IMR-90 (cell line): ENCODE results near the gene S100A2. TPM values are rescaled to one million over a fixed set of nuclear protein-coding genes. Genes with fewer than 3 reads are reported as not detected.

ENCODE experiments used
- ATAC-seq: fragments of 200-7000 bp; cut with Tn5 transposase; 2 replicates; pipeline ENCODE4 v1.9.1; 2020; ENCODE audit warnings: low read depth, mild to moderate bottlenecking, moderate library complexity
- BruUV-seq: library from RNA; stranded (reverse); fragments of 400-500 nt; replicated peaks from 2 replicates; lab custom pipeline; 2021; lab: Mats Ljungman, UMichigan
- CTCF ChIA-PET: fragments of 300-600 bp; formaldehyde crosslinking; extraction: SDS; loops from one replicate; lab custom pipeline; 2021; ENCODE audit warnings: antibody characterized with exemption; lab: Yijun Ruan, JAX
- POLR2A ChIA-PET: fragments of 300-600 bp; sonication (Branson Sonifier 250); formaldehyde crosslinking; loops from one replicate; lab custom pipeline; 2022; ENCODE audit warnings: antibody characterized with exemption; ENCODE audit not compliant: unreplicated experiment; lab: Charles Lee
- DNase-seq: peaks from one replicate; pipeline ENCODE4 v3.0.0; 2013
- H2AFZ ChIP-seq: replicated peaks from 2 replicates; pipeline ENCODE3; 2013; ENCODE audit warnings: low read length, mild to moderate bottlenecking; ENCODE audit not compliant: poor library complexity
- H2AK5ac ChIP-seq: 2 replicates; pipeline ENCODE4 v1.6.1; 2013; ENCODE audit warnings: low read depth, low read length, inconsistent platforms
- H2AK9ac ChIP-seq: replicated peaks from 2 replicates; pipeline ENCODE3; 2013; ENCODE audit warnings: mild to moderate bottlenecking, low read depth, low read length, moderate library complexity; ENCODE audit not compliant: poor library complexity
- H2BK120ac ChIP-seq: 2 replicates; pipeline ENCODE4 v1.6.1; 2013; ENCODE audit warnings: low read depth, low read length, inconsistent platforms
- H2BK15ac ChIP-seq: 3 replicates; pipeline ENCODE4 v1.6.1; 2013; ENCODE audit warnings: low read depth, low read length, inconsistent platforms
- H2BK20ac ChIP-seq: 2 replicates; pipeline ENCODE4 v1.6.1; 2013; ENCODE audit warnings: low read depth, mild to moderate bottlenecking, inconsistent platforms, low read length, moderate library complexity
- H2BK5ac ChIP-seq: 2 replicates; pipeline ENCODE4 v1.6.1; 2013; ENCODE audit warnings: mild to moderate bottlenecking, low read depth, low read length, inconsistent platforms; ENCODE audit not compliant: poor library complexity, severe bottlenecking
- H3K14ac ChIP-seq: replicated peaks from 2 replicates; pipeline ENCODE4 v1.6.1; 2013; ENCODE audit warnings: low read depth, low read length, inconsistent platforms
- H3K18ac ChIP-seq: 2 replicates; pipeline ENCODE4 v1.6.1; 2013; ENCODE audit warnings: low read depth, low read length, control low read depth
- H3K23ac ChIP-seq: 2 replicates; pipeline ENCODE4 v1.6.1; 2013; ENCODE audit warnings: low read depth, low read length, inconsistent platforms
- H3K27ac ChIP-seq: 2 replicates; pipeline ENCODE4 v1.5.1; 2013; ENCODE audit warnings: mild to moderate bottlenecking, control low read depth, low read length; ENCODE audit not compliant: insufficient read depth
- H3K27me3 ChIP-seq: 2 replicates; pipeline ENCODE4 v1.6.1; 2013; ENCODE audit warnings: low read length; ENCODE audit not compliant: control insufficient read depth, insufficient read depth
- H3K36me3 ChIP-seq: 2 replicates; pipeline ENCODE4 v1.6.1; 2013; ENCODE audit warnings: low read length, mixed read lengths; ENCODE audit not compliant: control insufficient read depth, insufficient read depth
- H3K4ac ChIP-seq: 2 replicates; pipeline ENCODE4 v1.6.1; 2013; ENCODE audit warnings: low read depth, low read length, inconsistent platforms
- H3K4me1 ChIP-seq: 2 replicates; pipeline ENCODE4 v1.6.1; 2013; ENCODE audit warnings: low read length, mixed read lengths; ENCODE audit not compliant: control insufficient read depth, insufficient read depth
- H3K4me2 ChIP-seq: 2 replicates; pipeline ENCODE4 v1.6.1; 2013; ENCODE audit warnings: low read depth, mild to moderate bottlenecking, control low read depth, low read length, moderate library complexity
- H3K4me3 ChIP-seq: 2 replicates; pipeline ENCODE4 v1.5.1; 2013; ENCODE audit warnings: low read depth, mild to moderate bottlenecking, control low read depth, low read length, moderate library complexity; ENCODE audit not compliant: insufficient read depth
- H3K56ac ChIP-seq: 2 replicates; pipeline ENCODE4 v1.6.1; 2013; ENCODE audit warnings: low read length, inconsistent platforms; ENCODE audit not compliant: insufficient read depth; ENCODE audit errors: extremely low read depth
- H3K79me1 ChIP-seq, 2 experiments: 2 replicates each; pipeline ENCODE4 v1.6.1; 2013; ENCODE audit warnings: low read length in 2 of 2, inconsistent platforms in 1 of 2, low read depth in 1 of 2
- H3K9ac ChIP-seq: 2 replicates; pipeline ENCODE4 v1.6.1; 2013; ENCODE audit warnings: low read depth, low read length, control low read depth
- H3K9me1 ChIP-seq: 2 replicates; pipeline ENCODE4 v1.6.1; 2013; ENCODE audit warnings: low read length, inconsistent platforms; ENCODE audit not compliant: insufficient read depth
- H3K9me3 ChIP-seq: 2 replicates; pipeline ENCODE4 v1.6.1; 2013; ENCODE audit warnings: low read length; ENCODE audit not compliant: control insufficient read depth, insufficient read depth
- H4K20me1 ChIP-seq: 2 replicates; pipeline ENCODE4 v1.6.1; 2013; ENCODE audit warnings: low read length, inconsistent platforms; ENCODE audit not compliant: insufficient read depth
- H4K5ac ChIP-seq: 2 replicates; pipeline ENCODE4 v1.6.1; 2013; ENCODE audit warnings: mild to moderate bottlenecking, low read depth, low read length, control low read depth
- H4K8ac ChIP-seq, 2 experiments: 2 replicates each; pipeline ENCODE4 v1.6.1; 2013; ENCODE audit warnings: low read depth in 2 of 2, low read length in 2 of 2, control low read depth in 1 of 2, inconsistent platforms in 1 of 2
- H4K91ac ChIP-seq: 2 replicates; pipeline ENCODE4 v1.6.1; 2013; ENCODE audit warnings: low read depth, low read length, inconsistent platforms; ENCODE audit not compliant: insufficient read depth
- BHLHE40 ChIP-seq: fragments of 150-350 bp; IDR thresholded peaks from 2 replicates; pipeline ENCODE4 v1.6.1; 2016; ENCODE audit warnings: mild to moderate bottlenecking, low read depth, low read length
- CHD1 ChIP-seq: IDR thresholded peaks from 2 replicates; pipeline ENCODE4 v1.6.1; 2012; ENCODE audit warnings: low read depth, low read length, improper control_type of control experiment
- CTCF ChIP-seq: conservative IDR thresholded peaks from 2 replicates; pipeline ENCODE4 v1.5.1; 2012; ENCODE audit warnings: mild to moderate bottlenecking, low read depth, low read length, improper control_type of control experiment
- FOS ChIP-seq: fragments of 150-350 bp; IDR thresholded peaks from 2 replicates; pipeline ENCODE4 v1.6.1; 2016; ENCODE audit warnings: low read depth, low read length
- MAFK ChIP-seq: IDR thresholded peaks from 2 replicates; pipeline ENCODE4 v1.6.1; 2012; ENCODE audit warnings: low read depth, low read length, improper control_type of control experiment
- MAZ ChIP-seq: IDR thresholded peaks from 2 replicates; pipeline ENCODE4 v1.6.1; 2012; ENCODE audit warnings: low read depth, mild to moderate bottlenecking, low read length, improper control_type of control experiment, moderate library complexity, borderline replicate concordance
- MXI1 ChIP-seq: IDR thresholded peaks from 2 replicates; pipeline ENCODE4 v1.6.1; 2012; ENCODE audit warnings: low read depth, mild to moderate bottlenecking, low read length, moderate library complexity, borderline replicate concordance
- NFE2L2 ChIP-seq: fragments of 150-350 bp; IDR thresholded peaks from 2 replicates; pipeline ENCODE4 v1.6.1; 2016; ENCODE audit warnings: low read depth, mild to moderate bottlenecking, low read length
- POLR2A ChIP-seq: IDR thresholded peaks from 2 replicates; pipeline ENCODE4 v1.6.1; 2012; ENCODE audit warnings: mild to moderate bottlenecking, low read depth, low read length
- RAD21 ChIP-seq: IDR thresholded peaks from 2 replicates; pipeline ENCODE4 v1.6.1; 2012; ENCODE audit warnings: low read length, improper control_type of control experiment
- RCOR1 ChIP-seq: IDR thresholded peaks from 2 replicates; pipeline ENCODE4 v1.6.1; 2012; ENCODE audit warnings: mild to moderate bottlenecking, low read length, improper control_type of control experiment; ENCODE audit not compliant: insufficient replicate concordance
- RFX5 ChIP-seq: IDR thresholded peaks from 2 replicates; pipeline ENCODE4 v1.8.0; 2012; ENCODE audit warnings: low read depth, mild to moderate bottlenecking, low read length, moderate library complexity
- SMC3 ChIP-seq: fragments of 150-350 bp; IDR thresholded peaks from 2 replicates; pipeline ENCODE4 v1.6.1; 2016; ENCODE audit warnings: low read depth, mild to moderate bottlenecking, antibody characterized with exemption, low read length, moderate library complexity
- USF2 ChIP-seq: fragments of 150-350 bp; IDR thresholded peaks from 2 replicates; pipeline ENCODE4 v1.6.1; 2017; ENCODE audit warnings: mild to moderate bottlenecking, antibody characterized with exemption, low read length, low read depth
- WGBS, 2 experiments: methylation state at CpG; one replicate each; pipeline versions ENCODE4 v1.1.5 to v1.1.7; 2013; ENCODE audit warnings: missing lambda C conversion rate in 2 of 2; ENCODE audit not compliant: insufficient read length in 1 of 2; ENCODE audit errors: extremely low coverage in 2 of 2; 5-methylcytosine and 5-hydroxymethylcytosine counted together
- dilution Hi-C: fragments of 300-500 bp; cut with HindIII; formaldehyde crosslinking; loops from one replicate; pipeline ENCODE4 v1.14.3; 2018; ENCODE audit warnings: low sequenced_read_pairs; ENCODE audit not compliant: unreplicated experiment
- in situ Hi-C: fragments of 300-500 bp; cut with MboI; formaldehyde crosslinking; loops from 3 replicates; pipeline ENCODE4 v1.14.3; 2019; ENCODE audit warnings: low sequenced_read_pairs, inconsistent platforms, mixed read lengths
- intact Hi-C: fragments of 100-400 bp; cut with micrococcal nuclease; formaldehyde crosslinking; loops from 2 replicates; pipeline ENCODE4 v1.10.0; 2022
- polyA plus RNA-seq, 3 experiments: library from polyadenylated mRNA; depleted of rRNA; stranded (reverse); fragments of >200 nt; gene quantifications; 2 replicates each; pipeline ENCODE4 v1.2.3, GENCODE V29; 2012; ENCODE audit warnings: low replicate concordance in 1 of 3
- total RNA-seq: library from RNA; depleted of rRNA; stranded (reverse); fragments of >200 nt; gene quantifications from 2 replicates; pipeline ENCODE4 v1.2.3, GENCODE V29; 2012
- TF ChIP-seq, protein P1 (sequence below): fragments of 150-350 bp; IDR thresholded peaks from 2 replicates; pipeline ENCODE4 v1.6.1; 2016; ENCODE audit warnings: low read depth, mild to moderate bottlenecking, low read length, moderate library complexity, borderline replicate concordance

The S100A2 gene
- total and polyA plus RNA-seq, 2 of the 4 experiments (the other 2 are of a cell fraction): 3.6 to 7.9 TPM

DNA sequence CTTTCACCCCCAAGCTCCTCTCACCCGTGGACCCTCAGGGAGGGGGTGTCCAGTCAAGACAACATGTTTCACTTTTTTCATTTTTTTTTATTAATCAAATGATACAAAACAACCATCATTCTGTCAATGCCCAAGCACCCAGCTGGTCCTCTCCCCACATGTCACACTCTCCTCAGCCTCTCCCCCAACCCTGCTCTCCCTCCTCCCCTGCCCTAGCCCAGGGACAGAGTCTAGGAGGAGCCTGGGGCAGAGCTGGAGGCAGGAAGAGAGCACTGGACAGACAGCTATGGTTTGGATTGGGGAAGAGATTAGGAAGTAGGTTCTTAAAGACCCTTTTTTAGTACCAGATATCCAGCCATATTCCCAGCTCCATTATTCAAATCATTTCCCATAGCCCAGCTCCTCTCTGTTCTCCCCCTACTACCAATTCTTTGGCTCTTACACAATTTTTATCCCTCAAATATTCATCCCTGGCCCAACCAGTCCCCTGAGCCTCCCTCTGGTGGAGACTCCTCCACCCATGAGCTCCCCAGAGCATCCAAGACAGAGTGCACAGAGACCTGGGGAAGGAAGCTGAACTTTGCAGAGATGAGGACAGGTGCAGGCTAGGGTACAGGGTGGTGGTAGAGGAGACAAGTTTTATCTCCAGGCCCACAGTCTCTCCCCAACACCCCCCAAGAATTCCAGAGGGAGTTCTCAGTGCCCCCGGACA lies 48.7 kb upstream of the S100A2 start:
- Histone ChIP-seq H3K79me1 (peaks cover 6 to 34% of the 10 kb centered on the region in 2 experiments; a peak in 3 of 4 replicates), H2BK120ac (no peak overlapping the region), H4K20me1 (peaks cover 11% of the 10 kb centered on the region; the same call in 1 of the 2 replicates), H3K9ac (no peak overlapping the region), H2BK15ac (no peak overlapping the region), H3K18ac (no peak overlapping the region), H2AFZ (peak overlapping the region; percentile 5), H2BK20ac (no peak overlapping the region), H2BK5ac (no peak overlapping the region), H4K91ac (no peak overlapping the region), H3K56ac (no peak overlapping the region), H3K4ac (no peak overlapping the region; the same call in 1 of the 2 replicates), H3K9me3 (no peaks in the 10 kb centered on the region), H3K23ac (no peak overlapping the region), H4K5ac (no peak overlapping the region), H3K4me3 (no peak overlapping the region), H2AK9ac (no peak overlapping the region), H3K14ac (no peak overlapping the region), H3K27me3 (no peaks in the 10 kb centered on the region), H3K27ac (no peak overlapping the region), H3K4me1 (peaks cover 28% of the 10 kb centered on the region), H3K9me1 (peaks cover 10% of the 10 kb centered on the region; the same call in 1 of the 2 replicates), H4K8ac (no peak overlapping the region), H3K4me2 (no peak overlapping the region), H2AK5ac (no peak overlapping the region), H3K36me3 (peaks cover 10% of the 10 kb centered on the region; the same call in 1 of the 2 replicates)
- intact Hi-C loops: no loop called here
- ATAC-seq: no peak
- in situ Hi-C loops: no loop called here
- POLR2A ChIA-PET: interaction anchor here (1.2 kb wide), 1 partner anchor 13 kb away, joined by 6 read pairs; the partner anchor contains the start of gene S100A13
- CTCF ChIA-PET: interaction anchor here (1.0 to 3.3 kb wide), 4 partner anchors 13 to 46 kb away, joined by 3 to 18 read pairs (median 6); partner anchors contain the start of genes S100A1 and S100A13
- no peak for DNase-seq
- no TSS peak for BruUV-seq
- dilution Hi-C loops: no loop called here
- WGBS, 2 experiments: no CpG with 5 or more reads among the region's 2 CpGs
- TF ChIP-seq, protein P1, sequence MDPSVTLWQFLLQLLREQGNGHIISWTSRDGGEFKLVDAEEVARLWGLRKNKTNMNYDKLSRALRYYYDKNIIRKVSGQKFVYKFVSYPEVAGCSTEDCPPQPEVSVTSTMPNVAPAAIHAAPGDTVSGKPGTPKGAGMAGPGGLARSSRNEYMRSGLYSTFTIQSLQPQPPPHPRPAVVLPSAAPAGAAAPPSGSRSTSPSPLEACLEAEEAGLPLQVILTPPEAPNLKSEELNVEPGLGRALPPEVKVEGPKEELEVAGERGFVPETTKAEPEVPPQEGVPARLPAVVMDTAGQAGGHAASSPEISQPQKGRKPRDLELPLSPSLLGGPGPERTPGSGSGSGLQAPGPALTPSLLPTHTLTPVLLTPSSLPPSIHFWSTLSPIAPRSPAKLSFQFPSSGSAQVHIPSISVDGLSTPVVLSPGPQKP: no peak
- TF ChIP-seq USF2: no peak
- TF ChIP-seq MAZ: no peak
- no peak for TF ChIP-seq RAD21
- TF ChIP-seq CTCF: no peak
- TF ChIP-seq CHD1: no peak
- no peak for TF ChIP-seq MXI1
- no peak for TF ChIP-seq FOS
- TF ChIP-seq MAFK: no peak
- no peak for TF ChIP-seq RCOR1
- TF ChIP-seq NFE2L2: no peak
- TF ChIP-seq SMC3: no peak
- no peak for TF ChIP-seq POLR2A
- TF ChIP-seq BHLHE40: no peak
- no peak for TF ChIP-seq RFX5
